ENCODE measurements around the gene TECTA. TPM values are rescaled to one million over a fixed set of nuclear protein-coding genes. Genes with fewer than 3 reads are reported as not detected.

The TECTA gene
- total RNA-seq, 4 donors from 2014 or later: 0.87 to 3.1 (median 2.0) TPM

DNA sequence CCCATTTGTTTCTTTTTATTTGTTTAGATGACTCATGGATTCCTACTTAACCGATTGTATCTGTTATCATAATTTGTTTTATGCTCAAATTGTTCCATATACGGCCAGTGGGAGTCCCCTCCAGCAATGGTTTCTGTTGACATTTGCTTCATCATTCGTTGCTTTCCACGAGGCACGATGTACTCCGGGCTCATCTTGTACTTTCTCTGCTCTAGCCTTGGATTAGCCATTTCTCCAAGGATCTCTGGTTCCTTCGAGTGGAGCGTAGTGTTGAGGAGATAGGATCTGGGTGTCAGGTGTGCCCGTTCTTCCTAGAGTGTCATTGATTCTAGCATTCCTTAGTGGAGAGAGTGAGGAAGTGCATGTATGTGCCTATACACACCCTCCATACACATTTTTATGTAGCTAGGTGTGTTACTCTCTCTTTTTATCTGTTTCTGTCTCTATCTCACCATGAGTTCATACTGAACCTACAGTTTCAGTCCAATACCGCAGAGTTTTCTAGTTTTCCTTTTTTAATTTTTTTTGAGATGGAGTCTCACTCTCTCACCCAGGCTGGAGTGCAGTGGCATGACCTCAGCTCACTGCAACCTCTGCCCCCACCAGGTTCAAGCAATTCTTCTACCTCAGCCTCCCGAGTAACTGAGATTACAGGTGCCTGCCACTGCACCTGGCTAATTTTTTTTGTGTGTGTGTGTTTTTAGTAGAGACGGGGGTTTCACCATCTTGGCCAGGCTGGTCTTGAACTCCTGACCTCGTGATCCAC lies 31.4 kb downstream of the TECTA start:
- Histone ChIP-seq H3K27me3 (no peaks in the 10 kb centered on the region), H3K36me3 (peaks cover 0 to 16% (median 0%) of the 10 kb centered on the region in 3 donors), H3K9me3 (no peaks in the 10 kb centered on the region), H3K4me3 (no peak overlapping the region), H3K4me1 (no peaks in the 10 kb centered on the region), H3K27ac (no peak overlapping the region)
- TF ChIP-seq EP300 (IDR thresholded peaks at IDR 0.05) (no peak), POLR2A (IDR thresholded peaks at IDR 0.05) (no peak), CTCF (IDR thresholded peaks at IDR 0.05) (no peak)
- no peak for DNase-seq (ENCODE audit: low spot score in 2 of 2)
- 73 to 83% methylated on average over 13 of the region's 13 CpGs for WGBS, 2 donors

GRCh38 chr11:121134741-121135312 lies 33.8 kb downstream of the TECTA start:
- Histone ChIP-seq H3K9me3 (no peaks in the 10 kb centered on the region), H3K36me3 (peaks cover 0 to 16% (median 0%) of the 10 kb centered on the region in 3 donors), H3K27me3 (no peaks in the 10 kb centered on the region), H3K4me1 (no peaks in the 10 kb centered on the region), H3K27ac (no peak overlapping the region), H3K4me3 (no peak overlapping the region)
- 72 to 86% methylated on average over 10 of the region's 10 CpGs for WGBS, 2 donors
- TF ChIP-seq EP300 (IDR thresholded peaks at IDR 0.05) (no peak), CTCF (IDR thresholded peaks at IDR 0.05) (no peak), POLR2A (IDR thresholded peaks at IDR 0.05) (no peak)
- no peak for DNase-seq (ENCODE audit: low spot score in 2 of 2)

GRCh38 chr11:121137005-121137404 lies 36.0 kb downstream of the TECTA start:
- no peaks in the 10 kb centered on the region for H3K4me1 ChIP-seq

DNA sequence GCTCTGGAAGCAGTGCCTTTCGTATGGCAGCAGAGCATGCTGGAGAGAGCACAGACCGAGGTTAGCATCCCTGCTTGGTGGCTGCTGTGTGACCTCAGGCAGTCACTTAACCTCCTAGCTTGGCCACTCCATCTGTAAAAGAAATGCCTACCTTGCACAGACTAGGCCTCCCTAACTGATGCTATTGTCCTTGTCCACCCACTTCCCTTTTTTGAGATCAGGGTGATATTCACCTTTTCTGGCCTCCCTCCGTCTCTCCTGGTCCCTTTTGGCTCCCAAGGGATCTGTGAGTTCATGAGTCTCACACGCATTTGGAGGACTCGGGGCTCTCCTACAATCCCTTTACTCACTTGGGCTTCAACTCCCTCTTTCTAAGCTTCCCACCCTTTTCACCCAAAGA lies 37.2 kb downstream of the TECTA start:
- TF ChIP-seq EP300 (IDR thresholded peaks at IDR 0.05) (no peak), POLR2A (IDR thresholded peaks at IDR 0.05) (no peak), CTCF (IDR thresholded peaks at IDR 0.05) (no peak)
- H3K9me3 ChIP-seq: no peaks in the 10 kb centered on the region
- H3K27ac ChIP-seq: no peak overlapping the region
- DNase-seq (ENCODE audit: low spot score in 2 of 2): no peak
- 79 to 89% methylated on average over 5 of the region's 5 CpGs for WGBS, 2 donors
- no peaks in the 10 kb centered on the region for H3K4me1 ChIP-seq
- no peak overlapping the region for H3K4me3 ChIP-seq
- no peaks in the 10 kb centered on the region for H3K27me3 ChIP-seq
- H3K36me3 ChIP-seq: peaks cover 0 to 15% (median 0%) of the 10 kb centered on the region in 3 donors

More at GRCh38 chr11:121137005-121137404, 36.0 kb downstream of the TECTA start:
- Histone ChIP-seq H3K9me3 (no peaks in the 10 kb centered on the region), H3K27ac (no peak overlapping the region), H3K36me3 (peaks cover 0 to 10% (median 0%) of the 10 kb centered on the region in 3 donors), H3K4me3 (no peak overlapping the region), H3K27me3 (no peaks in the 10 kb centered on the region)
- TF ChIP-seq CTCF (IDR thresholded peaks at IDR 0.05) (no peak), EP300 (IDR thresholded peaks at IDR 0.05) (no peak), POLR2A (IDR thresholded peaks at IDR 0.05) (no peak)
- 93 to 98% methylated on average over 11 of the region's 11 CpGs for WGBS, 2 donors
- DNase-seq (ENCODE audit: low spot score in 2 of 2): no peak

DNA sequence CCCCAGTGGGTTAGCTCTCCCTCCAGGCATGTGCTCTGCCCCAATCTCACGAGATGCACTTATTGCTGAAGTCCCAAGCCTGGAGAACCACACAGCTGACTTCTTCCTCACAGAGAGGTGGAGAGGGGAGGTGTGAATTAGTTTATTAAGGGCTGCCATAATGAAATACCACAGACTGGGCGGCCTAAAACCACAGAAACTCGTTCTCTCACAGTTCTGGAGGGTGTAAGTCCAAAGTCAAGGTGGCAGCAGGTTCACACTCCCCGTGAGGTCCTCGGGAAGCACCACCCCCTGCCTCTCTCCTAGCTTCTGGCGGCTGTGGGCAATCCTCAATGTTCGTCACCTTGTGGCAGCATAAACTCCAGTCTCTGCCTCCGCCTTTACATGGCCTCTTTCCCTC lies 39.3 kb downstream of the TECTA start:
- H3K36me3 ChIP-seq: peaks cover 0 to 16% (median 0%) of the 10 kb centered on the region in 3 donors
- no peak overlapping the region for H3K27ac ChIP-seq
- DNase-seq (ENCODE audit: low spot score in 2 of 2): no peak
- TF ChIP-seq CTCF (IDR thresholded peaks at IDR 0.05) (no peak), EP300 (IDR thresholded peaks at IDR 0.05) (no peak), POLR2A (IDR thresholded peaks at IDR 0.05) (no peak)
- no peaks in the 10 kb centered on the region for H3K9me3 ChIP-seq
- WGBS, 2 donors: 51 to 71% methylated on average over 8 of the region's 8 CpGs
- H3K4me1 ChIP-seq: no peaks in the 10 kb centered on the region
- H3K4me3 ChIP-seq: no peak overlapping the region
- no peaks in the 10 kb centered on the region for H3K27me3 ChIP-seq

Measured in tibial nerve (tissue), 4 donors.